Activated naive CD8-positive, alpha-beta T cell treated with anti-CD3 and anti-CD28 coated beads, Interleukin-2, amount 10 ng/mL, durations not matched to agents 7 days and 5 days (primary cell): ENCODE measurements around the gene CDC42EP5. TPM values are rescaled to one million over a fixed set of nuclear protein-coding genes. Genes with fewer than 3 reads are reported as not detected.

Experiments used
- ATAC-seq: fragments of 150-1000 bp; cut with Tn5 transposase; one replicate; pipeline ENCODE4 v1.10.0; 2021; ENCODE audit warnings: low read depth, moderate library complexity
- POLR2A ChIA-PET: fragments of 350-600 bp; sonication (Branson Sonifier 250); formaldehyde crosslinking; loops from one replicate; lab custom pipeline; 2021; ENCODE audit warnings: antibody characterized with exemption; lab: Charles Lee
- DNase-seq: peaks from one replicate; pipeline ENCODE4 v3.0.0; 2021
- H3K27ac Mint-ChIP-seq: one replicate; pipeline ENCODE4 v1.8.0; 2022; ENCODE audit warnings: mild to moderate bottlenecking, mixed read lengths
- H3K27me3 Mint-ChIP-seq: one replicate; pipeline ENCODE4 v1.8.0; 2022; ENCODE audit warnings: mild to moderate bottlenecking, moderate library complexity, mixed read lengths
- H3K36me3 Mint-ChIP-seq: one replicate; pipeline ENCODE4 v1.8.0; 2021; ENCODE audit warnings: mild to moderate bottlenecking, mixed read lengths
- H3K4me1 Mint-ChIP-seq: one replicate; pipeline ENCODE4 v1.8.0; 2021; ENCODE audit warnings: mixed read lengths
- H3K4me3 Mint-ChIP-seq: one replicate; pipeline ENCODE4 v1.8.0; 2022; ENCODE audit warnings: mild to moderate bottlenecking, moderate library complexity, mixed read lengths
- H3K9me3 Mint-ChIP-seq: one replicate; pipeline ENCODE4 v1.8.0; 2021; ENCODE audit warnings: mixed read lengths
- total RNA-seq, 2 experiments: library from RNA; stranded (reverse); gene quantifications; one replicate each; pipeline ENCODE4 v1.2.3, GENCODE V29; 2021

The CDC42EP5 gene
- total RNA-seq, 2 experiments from 2014 or later: not detected

GRCh38 chr19:54420383-54421168 lies 52.5 kb downstream of the CDC42EP5 start:
- POLR2A ChIA-PET: no interaction called here
- ATAC-seq (no peak), DNase-seq (no peak)
- Mint-ChIP-seq H3K4me3 (no peak overlapping the region), H3K9me3 (no peaks in the 10 kb centered on the region), H3K27ac (no peak overlapping the region), H3K4me1 (peaks cover 15% of the 10 kb centered on the region), H3K27me3 (peaks cover 13% of the 10 kb centered on the region), H3K36me3 (peaks cover 1% of the 10 kb centered on the region)

GRCh38 chr19:54420068-54420382 lies 53.1 kb downstream of the CDC42EP5 start:
- H3K9me3 Mint-ChIP-seq: no peaks in the 10 kb centered on the region
- H3K36me3 Mint-ChIP-seq: peaks cover 1% of the 10 kb centered on the region
- no peak for DNase-seq
- peaks cover 14% of the 10 kb centered on the region for H3K27me3 Mint-ChIP-seq
- no peak overlapping the region for H3K4me3 Mint-ChIP-seq
- ATAC-seq: no peak
- H3K27ac Mint-ChIP-seq: no peak overlapping the region
- POLR2A ChIA-PET: interaction anchor here (2.6 kb wide), 1 partner anchor 29 kb away, joined by 9 read pairs; the partner anchor contains the start of gene LENG8
- H3K4me1 Mint-ChIP-seq: peaks cover 15% of the 10 kb centered on the region

GRCh38 chr19:54418930-54419800 lies 53.9 kb downstream of the CDC42EP5 start:
- no peak for ATAC-seq
- Mint-ChIP-seq H3K36me3 (peaks cover 2% of the 10 kb centered on the region), H3K4me1 (peaks cover 15% of the 10 kb centered on the region)

GRCh38 chr19:54418030-54418929 lies 54.8 kb downstream of the CDC42EP5 start:
- Mint-ChIP-seq H3K4me3 (peak overlapping the region; percentile 72), H3K36me3 (peaks cover 5% of the 10 kb centered on the region), H3K27me3 (peaks cover 28% of the 10 kb centered on the region), H3K4me1 (peaks cover 16% of the 10 kb centered on the region), H3K27ac (peak overlapping the region; percentile 92), H3K9me3 (peaks cover 11% of the 10 kb centered on the region)
- DNase-seq (peak; percentile 70), ATAC-seq (peak; percentile 87)
- POLR2A ChIA-PET: interaction anchor here (2.6 kb wide), 1 partner anchor 30 kb away, joined by 9 read pairs; the partner anchor contains the start of gene LENG8

More at GRCh38 chr19:54418930-54419800, 53.9 kb downstream of the CDC42EP5 start:
- Mint-ChIP-seq H3K27me3 (peaks cover 22% of the 10 kb centered on the region), H3K27ac (no peak overlapping the region), H3K9me3 (peaks cover 2% of the 10 kb centered on the region), H3K4me3 (no peak overlapping the region)
- POLR2A ChIA-PET: interaction anchor here (2.6 kb wide), 1 partner anchor 30 kb away, joined by 9 read pairs; the partner anchor contains the start of gene LENG8
- DNase-seq: no peak

GRCh38 chr19:54416695-54417491 lies 56.2 kb downstream of the CDC42EP5 start:
- peak overlapping the region; percentile 92 for H3K27ac Mint-ChIP-seq

GRCh38 chr19:54415901-54416673 lies 57.0 kb downstream of the CDC42EP5 start:
- POLR2A ChIA-PET: interaction anchor here (1.0 kb wide), 1 partner anchor 19 kb away, joined by 3 read pairs; no protein-coding TSS in a partner anchor
- Mint-ChIP-seq H3K27ac (no peak overlapping the region), H3K27me3 (peaks cover 39% of the 10 kb centered on the region), H3K36me3 (peaks cover 5% of the 10 kb centered on the region), H3K4me1 (peaks cover 17% of the 10 kb centered on the region), H3K9me3 (peaks cover 11% of the 10 kb centered on the region), H3K4me3 (no peak overlapping the region)
- no peak for ATAC-seq
- no peak for DNase-seq

More at GRCh38 chr19:54416695-54417491, 56.2 kb downstream of the CDC42EP5 start:
- ATAC-seq (no peak), DNase-seq (no peak)
- POLR2A ChIA-PET: no interaction called here
- Mint-ChIP-seq H3K4me3 (no peak overlapping the region), H3K4me1 (peaks cover 16% of the 10 kb centered on the region), H3K9me3 (peaks cover 11% of the 10 kb centered on the region), H3K27me3 (peaks cover 37% of the 10 kb centered on the region), H3K36me3 (peaks cover 5% of the 10 kb centered on the region)

GRCh38 chr19:54415208-54415900 lies 57.7 kb downstream of the CDC42EP5 start, which contains the start of gene TTYH1:
TSS of gene TTYH1 (plus strand) at chr19:54415464. CDS start at chr19:54415553, 89 bp downstream.
- DNase-seq (peak; percentile 73), ATAC-seq (no peak)
- Mint-ChIP-seq H3K9me3 (peaks cover 11% of the 10 kb centered on the region), H3K36me3 (peaks cover 5% of the 10 kb centered on the region), H3K27me3 (peaks cover 45% of the 10 kb centered on the region), H3K4me1 (peaks cover 18% of the 10 kb centered on the region), H3K27ac (no peak within 1 kb of the TSS), H3K4me3 (no peak within 1 kb of the TSS)
- POLR2A ChIA-PET: interaction anchor here (1.0 kb wide), 1 partner anchor 20 kb away, joined by 3 read pairs; no protein-coding TSS in a partner anchor

Other genes starting within 250 kb of the CDC42EP5 start
- under 1 TPM; 0.60 to 0.64 TPM for gene LILRA6, start 230.5 kb downstream of the CDC42EP5 start, total RNA-seq
- under 1 TPM; 0.28 to 0.36 TPM for gene LILRB5, start 216.0 kb downstream of the CDC42EP5 start, total RNA-seq
- gene LILRB2, start 192.2 kb downstream of the CDC42EP5 start, total RNA-seq: under 1 TPM; 0.55 to 0.57 TPM
- gene LILRA5, start 160.1 kb downstream of the CDC42EP5 start, total RNA-seq: not detected
- not detected for gene LILRA4, start 134.1 kb downstream of the CDC42EP5 start, total RNA-seq
- gene LAIR1, start 108.4 kb downstream of the CDC42EP5 start, total RNA-seq: 10 to 100 TPM; 75.0 to 79.2 TPM
- gene TTYH1, start 57.8 kb downstream of the CDC42EP5 start, total RNA-seq: 1 to 10 TPM; 1.1 to 1.9 TPM
- 100 to 1,000 TPM; 338 to 359 TPM for gene LENG8, start 24.1 kb downstream of the CDC42EP5 start, total RNA-seq
- gene LENG9, start 9.5 kb downstream of the CDC42EP5 start, total RNA-seq: 1 to 10 TPM; 6.2 to 7.0 TPM
- under 1 TPM in 1 of 2 experiments, not detected in 1; 0.62 TPM for gene LAIR2, start 29.5 kb upstream of the CDC42EP5 start, total RNA-seq
- under 1 TPM in 1 of 2 experiments, not detected in 1; 0.65 TPM for gene LILRA2, start 100.5 kb upstream of the CDC42EP5 start, total RNA-seq
- gene LILRA1, start 120.3 kb upstream of the CDC42EP5 start, total RNA-seq: not detected
- gene LILRB1, start 157.2 kb upstream of the CDC42EP5 start, total RNA-seq: 1 to 10 TPM; 1.8 to 2.3 TPM
- 1 to 10 TPM; 1.7 to 2.5 TPM for gene LILRB4, start 189.7 kb upstream of the CDC42EP5 start, total RNA-seq